Breast epithelium (tissue), 4 donors: Measurements from ENCODE around the gene DRG2. TPM values are rescaled to one million over a fixed set of nuclear protein-coding genes. Genes with fewer than 3 reads are reported as not detected.

Experiments
- DNase-seq, 2 donors: peaks; one replicate each; pipeline ENCODE4 v3.0.0-alpha.2; 2019; ENCODE audit warnings: low spot score in 2 of 2
- H3K27ac ChIP-seq, 2 donors: fragments of 200-600 bp; sonication (generic) in 1 of 2; one replicate each; pipeline ENCODE4 v1.5.1; 2016 to 2019; ENCODE audit warnings: mild to moderate bottlenecking in 1 of 2
- H3K27me3 ChIP-seq, 2 donors: fragments of 200-600 bp; sonication (generic) in 1 of 2; one replicate each; pipeline versions ENCODE4 v1.5.1 to v1.6.0; 2017 to 2019; ENCODE audit warnings: control low read depth in 1 of 2, mild to moderate bottlenecking in 1 of 2
- H3K36me3 ChIP-seq: fragments of 200-600 bp; one replicate; pipeline ENCODE4 v1.5.1; 2019
- H3K4me1 ChIP-seq, 2 donors: fragments of 200-600 bp; sonication (generic); one replicate each; pipeline ENCODE4 v1.5.1; 2016 to 2019; ENCODE audit warnings: control low read depth in 1 of 2
- H3K4me3 ChIP-seq, 3 donors: fragments of 200-600 bp; sonication (generic); 1 replicate in 2 of 3; 2 replicates in 1 of 3; pipeline ENCODE4 v1.5.1; 2016 to 2019; ENCODE audit warnings: mild to moderate bottlenecking in 3 of 3, moderate library complexity in 2 of 3
- H3K9me3 ChIP-seq, 2 donors: fragments of 200-600 bp; sonication (generic) in 1 of 2; one replicate each; pipeline ENCODE4 v1.5.1; 2016 to 2019; ENCODE audit warnings: control low read depth in 1 of 2
- POLR2A ChIP-seq: fragments of 450-650 bp; IDR thresholded peaks from one replicate; pipeline ENCODE4 v1.6.1; 2016; ENCODE audit warnings: antibody characterized with exemption, mild to moderate bottlenecking, moderate library complexity
- POLR2AphosphoS5 ChIP-seq, 3 donors: sonication (generic); formaldehyde crosslinking; IDR thresholded peaks; one replicate each; pipeline ENCODE4 v1.6.1; 2017; ENCODE audit warnings: antibody characterized with exemption in 3 of 3
- intact Hi-C: fragments of 100-400 bp; cut with DNase I; formaldehyde crosslinking; loops from one replicate; pipeline ENCODE4 v1.15.1; 2023; ENCODE audit warnings: low total_unique reads
- total RNA-seq, 3 donors: library from RNA; depleted of rRNA; stranded (reverse); fragments of >200 nt; gene quantifications; one replicate each; pipeline ENCODE4 v1.1.0, GENCODE V29; 2016
- TF ChIP-seq, protein P1 (sequence below), 3 donors: fragments of 450-650 bp; IDR thresholded peaks; one replicate each; pipeline ENCODE4 v1.5.1; 2016 to 2017; ENCODE audit warnings: antibody characterized with exemption in 3 of 3, mild to moderate bottlenecking in 3 of 3, moderate library complexity in 3 of 3

The DRG2 gene
- total RNA-seq: 10 to 100 TPM; 36.4 to 42.0 (median 40.3) TPM

DNA sequence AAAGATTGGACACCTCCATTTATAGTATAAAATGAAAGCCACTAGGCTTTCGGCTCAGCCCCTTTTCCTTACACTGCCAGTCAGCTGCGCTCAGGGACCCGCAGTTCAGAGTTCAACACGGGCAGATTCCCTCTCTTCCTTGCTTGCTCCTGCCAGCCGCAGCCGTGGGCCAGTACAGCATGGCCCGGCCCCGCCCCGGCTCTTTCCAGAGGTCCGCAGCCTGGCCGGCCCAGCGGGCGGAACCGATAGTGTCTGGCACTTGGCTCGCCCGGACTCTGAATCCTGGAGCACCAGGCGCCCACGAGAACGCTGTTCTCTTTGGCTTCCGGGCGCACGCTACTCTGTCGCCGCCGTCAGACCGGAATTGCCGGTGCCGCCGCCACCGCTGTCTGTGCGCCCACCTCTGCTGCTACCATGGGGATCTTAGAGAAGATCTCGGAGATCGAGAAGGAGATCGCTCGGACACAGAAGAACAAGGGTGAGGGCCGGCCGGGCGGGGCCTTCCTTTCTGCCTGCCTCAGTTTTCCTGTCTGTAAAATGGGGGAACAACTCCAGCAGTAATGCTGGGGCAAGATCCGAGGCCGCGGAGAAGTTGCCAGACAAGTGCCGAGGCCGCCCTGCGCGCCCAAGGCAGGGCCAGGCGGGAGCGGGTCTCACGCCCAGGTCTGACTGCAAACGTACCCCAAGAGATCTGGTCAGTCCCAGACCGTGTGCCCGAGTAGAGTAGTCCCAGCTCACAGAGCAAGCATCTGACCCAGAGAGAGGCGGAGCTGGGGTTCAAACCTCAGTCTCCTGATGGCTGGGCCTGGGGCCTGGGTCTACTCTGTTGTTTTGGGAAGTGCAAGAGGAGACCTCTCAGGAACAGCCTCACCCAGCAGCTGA lies at the start of gene DRG2:
DRG2 (plus strand) TSS at position 339 of the 882 bp plus-strand sequence; CDS start at position 415, 76 bp downstream.
- Histone ChIP-seq H3K4me3 (peak within 1 kb of the TSS; percentile 74 to 77 (median 74)), H3K27me3 (no peaks in the 10 kb centered on the region), H3K36me3 (no peaks in the 10 kb centered on the region), H3K4me1 (no peaks in the 10 kb centered on the region), H3K9me3 (no peaks in the 10 kb centered on the region), H3K27ac (peak within 1 kb of the TSS; percentile 77 to 85)
- intact Hi-C loops: no loop called here
- peak; percentile 85 to 92 for DNase-seq
- TF ChIP-seq POLR2A (peak; percentile 25), POLR2AphosphoS5 (IDR thresholded peaks at IDR 0.05) (peak; percentile 78 to 90 (median 81))
- TF ChIP-seq, protein P1, sequence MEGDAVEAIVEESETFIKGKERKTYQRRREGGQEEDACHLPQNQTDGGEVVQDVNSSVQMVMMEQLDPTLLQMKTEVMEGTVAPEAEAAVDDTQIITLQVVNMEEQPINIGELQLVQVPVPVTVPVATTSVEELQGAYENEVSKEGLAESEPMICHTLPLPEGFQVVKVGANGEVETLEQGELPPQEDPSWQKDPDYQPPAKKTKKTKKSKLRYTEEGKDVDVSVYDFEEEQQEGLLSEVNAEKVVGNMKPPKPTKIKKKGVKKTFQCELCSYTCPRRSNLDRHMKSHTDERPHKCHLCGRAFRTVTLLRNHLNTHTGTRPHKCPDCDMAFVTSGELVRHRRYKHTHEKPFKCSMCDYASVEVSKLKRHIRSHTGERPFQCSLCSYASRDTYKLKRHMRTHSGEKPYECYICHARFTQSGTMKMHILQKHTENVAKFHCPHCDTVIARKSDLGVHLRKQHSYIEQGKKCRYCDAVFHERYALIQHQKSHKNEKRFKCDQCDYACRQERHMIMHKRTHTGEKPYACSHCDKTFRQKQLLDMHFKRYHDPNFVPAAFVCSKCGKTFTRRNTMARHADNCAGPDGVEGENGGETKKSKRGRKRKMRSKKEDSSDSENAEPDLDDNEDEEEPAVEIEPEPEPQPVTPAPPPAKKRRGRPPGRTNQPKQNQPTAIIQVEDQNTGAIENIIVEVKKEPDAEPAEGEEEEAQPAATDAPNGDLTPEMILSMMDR (IDR thresholded peaks at IDR 0.05): no peak

DNA sequence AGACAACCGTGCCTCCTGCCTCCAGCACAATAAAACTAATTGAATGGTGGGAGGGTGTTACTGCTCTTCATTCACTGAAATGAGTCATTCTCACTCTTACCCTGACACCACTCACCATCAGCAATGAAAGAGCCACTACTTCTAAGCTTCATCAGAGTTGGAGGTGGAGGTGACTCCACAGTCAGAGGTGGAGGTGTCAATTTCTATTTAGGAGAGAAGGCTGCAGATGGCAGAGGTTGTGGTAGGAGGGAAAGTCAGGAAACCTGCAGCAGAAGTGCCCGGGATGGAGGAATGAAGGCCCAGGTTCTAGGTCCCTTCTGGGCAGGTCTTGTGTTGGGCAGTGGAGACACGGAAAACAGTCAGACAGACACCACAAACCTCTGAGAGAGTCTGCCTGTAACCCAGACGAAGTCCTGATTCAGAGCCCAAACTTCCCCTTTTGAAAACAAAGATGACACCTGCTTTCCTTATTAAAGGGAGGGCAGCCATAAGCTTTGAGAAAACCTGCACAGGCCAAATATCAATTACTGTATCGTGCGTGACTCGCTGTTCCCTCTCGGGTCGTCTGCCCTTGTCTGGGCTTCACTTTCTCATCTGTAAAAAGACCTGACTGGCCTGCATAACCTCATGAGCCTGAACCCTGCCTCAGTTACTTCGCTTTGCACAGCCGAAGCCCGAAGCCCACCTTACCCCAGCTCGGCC lies 49.4 kb upstream of the DRG2 start:
- intact Hi-C loops: loop anchor here (10.0 kb wide), 1 partner anchor 223 kb away; no protein-coding TSS in a partner anchor
- no peaks in the 10 kb centered on the region for H3K9me3 ChIP-seq
- peak overlapping the region; percentile 61 to 90 for H3K27ac ChIP-seq
- DNase-seq: no peak
- TF ChIP-seq POLR2AphosphoS5 (IDR thresholded peaks at IDR 0.05) (no peak), POLR2A (no peak)
- TF ChIP-seq, protein P1 (IDR thresholded peaks at IDR 0.05): no peak
- peak overlapping the region; percentile 81 to 99 (median 91) for H3K4me3 ChIP-seq
- H3K36me3 ChIP-seq: no peaks in the 10 kb centered on the region
- H3K27me3 ChIP-seq: no peaks in the 10 kb centered on the region
- H3K4me1 ChIP-seq: peaks cover 16 to 28% of the 10 kb centered on the region in 2 donors

DNA sequence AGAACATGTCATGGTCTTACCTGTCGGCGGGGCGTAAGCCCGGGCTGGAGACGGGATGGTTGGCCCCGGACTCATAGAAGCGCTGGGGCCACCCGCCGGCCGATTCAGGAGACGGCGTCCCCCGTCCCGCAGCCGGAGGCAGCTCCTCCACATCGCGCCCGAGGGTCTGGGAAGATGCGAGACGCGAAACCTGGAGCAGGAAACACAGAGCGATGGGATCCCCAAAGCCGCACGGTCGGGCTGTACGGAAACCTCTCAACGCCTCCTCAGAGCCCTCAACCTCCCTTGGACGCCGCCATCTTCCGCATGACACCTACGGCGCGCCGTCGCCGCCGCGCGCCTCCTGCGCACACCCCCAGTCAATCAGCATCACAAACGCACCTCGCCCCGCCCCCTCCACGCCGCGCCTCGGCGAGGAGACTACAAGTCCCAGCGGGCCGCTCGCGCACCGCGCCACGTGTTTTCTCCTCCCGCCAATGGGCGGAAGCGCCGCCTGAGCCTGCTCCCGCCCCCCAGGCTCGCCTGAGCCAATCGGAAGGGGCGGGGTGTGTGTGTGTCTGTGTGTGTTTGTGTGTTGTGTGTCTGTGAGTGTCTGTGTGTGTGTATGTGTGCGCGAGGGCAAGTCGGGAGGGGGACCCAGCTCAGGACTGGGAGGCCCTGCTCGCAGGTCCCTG lies 48.8 kb upstream of the DRG2 start, which contains the start of the genes ATPAF2 and GID4:
ATPAF2 (minus strand) TSS at position 308 of the 674 bp plus-strand sequence; CDS start at position 153, 155 bp downstream.
GID4 (plus strand) TSS at position 548 of the 674 bp plus-strand sequence; CDS start at position 605, 57 bp downstream.
- Histone ChIP-seq H3K27ac (peak within 1 kb of the TSS; percentile 61 to 90), H3K9me3 (no peaks in the 10 kb centered on the region), H3K27me3 (no peaks in the 10 kb centered on the region), H3K36me3 (no peaks in the 10 kb centered on the region), H3K4me1 (peaks cover 16 to 28% of the 10 kb centered on the region in 2 donors), H3K4me3 (peak within 1 kb of the TSS; percentile 81 to 99 (median 91))
- intact Hi-C loops: loop anchor here (10.0 kb wide), 1 partner anchor 224 kb away; no protein-coding TSS in a partner anchor
- DNase-seq: peak; percentile 99 to 100
- TF ChIP-seq POLR2AphosphoS5 (IDR thresholded peaks at IDR 0.05) (peak; percentile 66 to 89 (median 82)), POLR2A (no peak)
- TF ChIP-seq, protein P1 (IDR thresholded peaks at IDR 0.05): no peak

DNA sequence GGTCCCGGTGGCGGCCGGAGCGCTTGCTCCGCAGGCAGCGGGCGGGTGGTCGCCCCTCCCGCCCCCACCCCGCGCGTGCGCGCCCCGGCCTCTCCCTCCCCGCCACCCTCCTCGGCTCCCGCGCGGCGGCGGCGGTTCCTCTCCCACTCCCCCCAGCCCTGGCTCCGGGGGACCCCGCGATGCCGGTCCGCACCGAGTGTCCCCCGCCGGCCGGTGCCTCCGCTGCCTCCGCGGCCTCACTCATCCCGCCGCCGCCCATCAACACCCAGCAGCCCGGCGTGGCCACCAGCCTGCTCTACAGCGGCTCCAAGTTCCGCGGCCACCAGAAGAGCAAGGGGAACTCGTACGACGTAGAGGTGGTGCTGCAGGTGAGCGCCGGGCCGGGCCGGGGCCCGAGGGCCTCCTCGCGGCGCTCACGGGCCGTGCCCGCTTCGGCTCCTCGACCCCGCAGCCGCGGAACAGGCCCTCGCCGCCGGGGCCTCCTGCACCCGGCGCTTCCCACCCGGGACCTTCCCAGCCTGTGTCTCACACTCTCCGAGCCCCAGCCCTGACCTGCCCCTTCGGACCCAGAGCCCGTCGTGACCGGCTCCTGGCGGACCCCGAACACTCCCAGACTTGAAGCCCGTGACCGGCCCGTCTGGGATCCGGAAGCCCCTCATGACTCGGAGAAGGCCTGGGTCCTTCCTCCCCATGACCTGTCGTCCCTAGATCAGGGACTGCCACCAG lies 48.0 kb upstream of the DRG2 start:
- peak in 1 of 2 donors; percentile 24 for DNase-seq
- TF ChIP-seq POLR2AphosphoS5 (IDR thresholded peaks at IDR 0.05) (no peak), POLR2A (no peak)
- TF ChIP-seq, protein P1 (IDR thresholded peaks at IDR 0.05): no peak
- peaks cover 16 to 28% of the 10 kb centered on the region in 2 donors for H3K4me1 ChIP-seq

More for the DNA sequence above, 48.0 kb upstream of the DRG2 start:
- H3K27ac ChIP-seq: peak overlapping the region; percentile 61 to 90
- H3K27me3 ChIP-seq: no peaks in the 10 kb centered on the region
- H3K4me3 ChIP-seq: peak overlapping the region; percentile 81 to 99 (median 91)
- intact Hi-C loops: loop anchor here (10.0 kb wide), 1 partner anchor 225 kb away; no protein-coding TSS in a partner anchor
- no peaks in the 10 kb centered on the region for H3K9me3 ChIP-seq
- no peaks in the 10 kb centered on the region for H3K36me3 ChIP-seq
